GM20431 (cell line): ENCODE measurements around the gene SLC4A1.

Source experiments
- in situ Hi-C: fragments of 300-500 bp; cut with MseI, MboI; formaldehyde crosslinking; loops from one replicate; pipeline ENCODE4 v1.15.0; 2020; ENCODE audit warnings: low sequenced_read_pairs; ENCODE audit not compliant: unreplicated experiment

Gene SLC4A1

DNA sequence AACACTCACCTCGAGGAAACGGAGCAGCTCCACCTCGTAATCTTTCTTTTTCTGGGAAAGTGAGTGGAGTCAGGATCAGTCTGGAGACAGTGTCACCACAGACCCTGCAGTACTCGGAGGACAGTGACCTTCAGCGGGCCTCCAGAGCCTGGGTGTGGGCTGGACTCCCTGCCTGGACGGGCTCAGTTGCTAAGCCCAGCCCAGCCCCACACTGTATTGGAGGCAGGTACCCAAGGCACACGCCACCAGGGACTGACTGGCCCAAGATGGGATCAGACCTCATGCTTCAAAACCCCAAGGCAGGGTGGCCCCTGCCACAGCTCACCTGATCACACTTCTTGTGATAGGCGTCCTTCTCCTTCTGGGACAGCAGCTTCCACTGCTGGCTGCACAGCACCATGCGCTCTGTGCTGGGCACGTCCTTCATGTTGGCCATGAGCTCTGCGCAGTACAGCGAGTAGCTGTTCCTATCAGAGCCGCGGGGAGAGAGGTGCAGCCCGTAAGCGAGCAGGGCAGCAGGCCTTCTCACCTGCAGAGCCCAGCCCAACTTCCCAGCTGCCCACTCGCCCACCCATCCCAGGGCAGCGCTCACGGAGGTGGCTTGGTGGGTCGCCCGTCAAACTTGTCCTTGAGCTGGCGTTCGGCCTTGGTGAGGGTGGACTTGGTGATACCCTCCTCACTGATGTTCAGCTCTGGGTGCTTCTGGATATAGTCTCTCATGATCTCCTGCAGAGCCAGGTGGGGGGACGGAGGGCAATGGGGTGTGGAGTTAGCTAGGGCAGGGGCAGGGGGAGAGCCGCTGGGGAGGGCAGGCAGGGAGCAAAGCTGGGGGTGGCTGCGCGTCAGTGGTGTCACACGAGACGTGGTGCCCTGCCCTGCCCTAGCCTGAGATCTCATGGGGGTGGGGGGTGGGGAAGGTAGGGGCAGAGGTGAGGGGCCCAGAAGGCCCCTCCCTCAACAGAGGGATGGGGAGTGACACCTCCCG is 56.4 kb downstream of the SLC4A1 start:
- in situ Hi-C loops, result no loop called here

DNA sequence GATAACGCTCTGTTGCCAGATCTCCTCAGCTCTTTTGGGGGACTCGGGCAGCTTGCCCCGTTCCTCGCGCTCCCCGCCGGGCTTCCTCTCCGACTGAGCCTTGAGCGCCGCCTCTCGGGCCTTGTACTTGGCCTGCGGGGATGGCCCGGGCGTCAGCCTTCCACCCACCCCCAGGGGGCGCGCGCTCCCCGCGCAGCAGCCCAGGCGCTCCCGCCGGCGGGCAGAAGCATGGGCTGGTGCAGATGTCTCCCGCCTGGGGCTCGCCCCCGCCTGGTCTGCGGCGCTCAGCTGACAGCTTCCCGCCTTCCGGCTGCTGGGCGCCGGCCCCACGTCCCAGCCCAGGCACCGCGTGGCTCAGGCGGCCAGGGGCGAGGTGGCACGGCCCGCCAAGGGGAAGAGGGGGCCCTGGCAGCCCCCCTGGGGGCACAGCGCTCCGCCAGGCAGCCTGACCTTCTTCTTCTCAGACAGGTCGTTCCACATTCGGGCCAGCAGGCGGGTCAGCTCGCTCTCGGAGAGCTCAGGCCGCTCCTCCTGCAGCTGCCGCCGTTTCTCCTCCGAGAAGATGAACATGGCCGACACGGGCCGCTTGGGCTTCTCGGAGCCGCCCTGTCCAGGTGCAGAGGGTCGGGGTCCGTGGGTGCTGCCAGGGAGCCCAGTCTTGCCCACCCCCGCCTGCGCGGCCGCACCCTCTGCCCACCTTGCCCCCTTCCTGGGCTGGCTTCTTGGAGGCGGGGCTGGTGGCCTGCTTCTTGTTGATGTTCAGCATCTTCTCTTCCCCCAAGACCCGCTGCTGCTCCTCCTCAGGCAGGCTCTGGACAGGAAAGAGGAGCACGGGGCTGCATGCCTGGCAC is 57.4 kb downstream of the SLC4A1 start:
- in situ Hi-C loops, result no loop called here

- in situ Hi-C loops, result loop anchor here (10.0 kb wide), 1 partner anchor 115 kb away; the partner anchor contains the start of gene SLC25A39
Observed at GRCh38 chr17:44209786-44210341, 58.1 kb downstream of the SLC4A1 start.

- in situ Hi-C loops, result loop anchor here (10.0 kb wide), 1 partner anchor 117 kb away; the partner anchor contains the start of gene SLC25A39
Observed at GRCh38 chr17:44207743-44208142, 60.2 kb downstream of the SLC4A1 start.

- in situ Hi-C loops, result loop anchor here (10.0 kb wide), 1 partner anchor 117 kb away; the partner anchor contains the start of gene SLC25A39
Observed at GRCh38 chr17:44207319-44207718, 60.6 kb downstream of the SLC4A1 start.

GRCh38 chr17:44206825-44207155 is 61.1 kb downstream of the SLC4A1 start:
- in situ Hi-C loops, result loop anchor here (10.0 kb wide), 1 partner anchor 118 kb away; the partner anchor contains the start of gene SLC25A39

DNA sequence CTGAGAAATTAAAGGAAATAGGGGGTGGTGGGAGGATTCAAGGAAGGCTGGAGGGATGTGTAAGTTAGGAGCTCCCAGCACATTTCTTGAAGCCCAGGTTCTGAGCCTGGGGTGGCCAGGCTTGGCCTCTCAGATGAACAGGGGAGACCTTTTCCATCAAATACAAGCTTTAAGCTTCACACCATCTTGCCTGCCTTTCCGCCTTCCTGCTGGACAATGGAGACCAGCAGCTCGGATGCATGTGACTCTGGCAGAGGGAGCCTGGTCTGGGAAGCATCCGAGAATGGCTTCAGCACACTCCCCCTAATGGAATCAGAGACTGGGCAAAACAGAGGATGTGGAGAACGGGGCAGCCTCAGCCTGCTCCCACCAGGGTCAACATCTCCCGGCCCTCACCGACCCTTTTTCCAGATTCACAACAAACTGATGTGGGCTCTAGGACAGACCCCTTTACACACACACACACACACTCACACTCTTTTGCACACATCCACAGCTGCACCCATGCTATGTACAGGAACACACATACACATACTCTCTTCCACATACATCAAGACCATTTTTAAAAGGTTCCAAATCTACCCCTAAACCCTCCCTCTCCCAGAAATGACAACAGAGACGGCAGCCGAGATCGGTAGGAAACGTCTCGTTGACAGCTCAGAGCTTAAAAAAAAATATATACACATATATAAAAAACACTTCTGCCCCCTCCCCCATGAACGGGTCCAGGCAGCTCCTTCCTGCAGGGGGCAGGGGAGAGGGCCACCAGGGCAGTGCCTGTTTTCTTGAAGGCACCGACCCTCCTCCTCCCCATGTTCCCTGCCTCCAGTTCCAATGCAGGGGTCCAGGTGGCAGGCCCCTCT is 61.7 kb downstream of the SLC4A1 start:
- in situ Hi-C loops, result loop anchor here (10.0 kb wide), 1 partner anchor 119 kb away; the partner anchor contains the start of gene SLC25A39

GRCh38 chr17:44204441-44204882 is 63.5 kb downstream of the SLC4A1 start:
- in situ Hi-C loops, result loop anchor here (10.0 kb wide), 1 partner anchor 120 kb away; the partner anchor contains the start of gene SLC25A39

DNA sequence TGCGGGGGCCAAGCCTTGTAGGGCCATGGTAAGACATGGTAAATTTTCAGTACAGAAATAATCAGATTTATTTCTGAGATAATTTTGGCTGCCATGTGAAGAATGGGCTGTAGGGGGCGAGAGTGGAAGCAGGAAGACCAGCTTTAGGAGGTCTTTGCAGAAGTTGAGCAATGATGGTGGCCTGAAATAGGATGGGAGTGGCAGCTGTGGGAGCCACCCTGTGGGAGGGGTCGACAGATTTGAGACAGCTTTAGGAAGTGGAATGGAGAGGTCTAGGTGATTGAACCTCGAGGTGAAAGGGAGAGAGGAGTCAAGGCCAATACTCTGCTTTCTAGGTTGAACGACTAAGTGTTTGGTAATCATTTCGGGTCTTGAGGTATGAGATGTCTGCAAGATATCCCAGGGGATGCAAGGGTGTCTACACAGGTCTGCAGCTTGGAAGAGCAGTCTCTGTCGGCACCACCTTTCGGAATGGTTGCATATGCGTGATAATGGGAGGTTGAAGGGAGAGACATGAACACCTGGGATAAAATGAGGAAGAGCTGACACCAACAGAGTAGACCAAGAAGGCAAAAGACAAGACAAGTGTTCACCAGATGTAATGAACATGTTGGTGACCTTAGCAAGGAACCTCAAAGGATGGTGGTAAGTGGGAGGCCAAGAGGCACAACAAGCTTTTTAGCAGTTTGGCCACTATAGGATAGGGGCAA is 64.0 kb downstream of the SLC4A1 start:
- in situ Hi-C loops, result loop anchor here (10.0 kb wide), 1 partner anchor 121 kb away; the partner anchor contains the start of gene SLC25A39

DNA sequence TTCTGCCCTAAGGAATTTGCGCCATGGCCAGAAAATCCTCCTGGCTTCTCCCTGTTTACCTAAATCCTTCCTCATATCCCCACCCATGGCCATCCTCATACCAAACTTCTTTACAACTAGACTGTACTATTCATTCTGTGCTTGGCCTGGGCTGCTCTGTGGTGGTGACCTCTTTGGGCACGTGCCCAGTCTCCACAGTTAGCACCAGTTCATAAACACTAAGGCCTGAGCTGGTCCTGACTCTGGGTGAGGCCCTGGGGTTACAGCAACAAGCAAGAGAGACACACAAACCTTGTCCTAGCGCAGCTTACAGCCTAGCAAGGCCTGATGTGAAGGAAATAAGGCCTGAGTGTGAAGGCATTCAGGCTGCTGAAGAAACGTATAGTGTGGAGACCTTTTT is 65.2 kb downstream of the SLC4A1 start:
- in situ Hi-C loops, result loop anchor here (10.0 kb wide), 1 partner anchor 122 kb away; the partner anchor contains the start of gene SLC25A39

- in situ Hi-C loops, result loop anchor here (10.0 kb wide), 1 partner anchor 124 kb away; the partner anchor contains the start of gene SLC25A39
Observed at GRCh38 chr17:44200478-44201155, 67.3 kb downstream of the SLC4A1 start.

DNA sequence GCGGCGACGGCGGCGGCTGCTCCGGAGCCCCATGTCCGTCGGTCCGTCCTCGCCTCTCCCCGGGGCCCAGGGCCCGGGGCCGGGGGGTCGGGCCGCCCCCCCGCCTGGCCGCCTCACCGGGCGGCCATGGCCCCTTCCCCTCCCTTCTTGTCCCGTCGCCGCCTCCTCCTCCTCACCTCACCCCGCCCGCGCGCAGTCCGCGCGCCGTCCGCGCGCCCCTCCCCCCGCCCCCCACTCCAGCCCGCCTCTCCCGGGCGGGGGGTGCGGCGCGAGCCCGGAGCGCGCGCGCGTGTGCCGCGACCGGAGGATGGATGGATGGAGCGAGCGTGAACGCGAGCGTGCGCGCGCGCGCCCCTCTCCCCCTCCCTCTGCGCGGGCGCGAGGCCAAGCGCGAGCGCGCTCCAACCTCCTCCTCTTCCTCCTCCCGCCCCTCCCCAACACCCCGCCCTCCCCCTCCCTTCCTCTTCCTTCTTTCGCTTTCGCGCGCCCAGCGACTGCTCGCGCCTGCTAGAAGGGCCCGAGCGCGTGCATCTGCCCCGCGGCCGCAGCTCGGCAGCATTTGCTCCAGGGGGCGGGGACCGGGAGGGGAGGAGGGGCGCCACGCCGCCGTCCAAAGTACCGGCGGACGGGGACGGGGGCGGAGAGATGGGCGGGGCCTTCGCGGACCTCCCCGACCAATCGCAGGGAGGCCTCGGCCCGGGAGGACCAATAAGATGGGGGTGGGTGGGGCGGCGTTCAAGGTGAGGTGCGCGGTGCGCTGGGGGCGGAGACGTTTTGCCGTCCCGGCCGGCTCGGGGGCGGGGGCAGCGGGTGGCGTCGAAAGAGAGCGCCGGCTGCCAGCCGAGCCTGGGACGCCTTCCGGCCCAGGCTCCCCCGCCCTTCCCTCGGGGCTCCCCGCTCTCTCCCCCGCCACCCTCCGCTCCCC is 68.1 kb downstream of the SLC4A1 start, which contains the start of gene ATXN7L3:
TSS of gene ATXN7L3 (minus strand) at position 332 of the 925 bp plus-strand sequence. CDS start 1,814 bp downstream, outside the sequence.
- in situ Hi-C loops, result loop anchor here (10.0 kb wide), 1 partner anchor 125 kb away; the partner anchor contains the start of gene SLC25A39

DNA sequence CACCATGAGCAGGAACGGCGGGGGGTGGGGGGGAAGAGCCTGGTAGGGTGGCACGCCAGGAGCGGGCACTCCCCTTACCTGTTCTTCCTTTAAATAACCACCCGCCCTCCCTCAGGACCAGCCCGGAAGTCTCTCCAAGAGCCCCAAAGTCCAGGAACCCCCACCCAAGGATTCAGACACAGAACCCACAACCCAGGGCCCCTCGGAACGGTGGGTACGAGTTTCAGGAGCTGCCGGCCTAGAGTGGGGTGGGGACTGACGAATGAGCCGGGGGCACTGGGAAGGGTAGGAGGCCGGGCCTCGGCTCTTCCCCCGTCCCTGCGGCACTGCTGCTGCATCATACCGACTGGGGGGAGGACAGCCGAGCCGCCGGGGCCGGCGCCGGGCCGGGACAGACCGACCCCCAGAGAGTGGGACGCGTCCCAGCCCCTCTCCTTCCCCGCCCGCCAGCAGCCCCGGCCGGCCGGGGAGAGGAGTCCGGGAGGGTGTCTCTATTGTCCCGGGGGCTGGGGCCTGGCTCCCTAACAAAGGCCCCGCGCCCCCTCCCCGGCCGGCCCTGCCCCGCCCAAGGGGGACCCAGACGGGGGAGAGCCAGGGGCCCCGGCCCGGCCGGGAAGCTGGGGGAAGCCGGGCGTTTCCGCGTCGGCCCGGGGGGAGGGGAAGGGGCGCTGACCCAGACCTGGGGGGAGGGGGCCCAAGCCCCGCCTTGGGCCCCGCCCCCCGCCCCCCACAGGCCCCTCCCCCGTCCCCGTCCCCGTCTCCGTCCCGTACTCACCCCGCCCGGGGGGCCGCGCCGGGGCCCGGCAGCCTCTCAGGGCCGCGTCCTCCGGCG is 69.0 kb downstream of the SLC4A1 start:
- in situ Hi-C loops, result no loop called here
